ENCODE measurements around the gene CXCL12.

Gene CXCL12

GRCh38 chr10:44385026-44385695 is at the start of gene CXCL12:
CXCL12 (minus strand) TSS chr10:44385097; CDS start chr10:44385005, 92 bp downstream.
- DNase-seq (ENCODE audit: low spot score) = no peak

DNA sequence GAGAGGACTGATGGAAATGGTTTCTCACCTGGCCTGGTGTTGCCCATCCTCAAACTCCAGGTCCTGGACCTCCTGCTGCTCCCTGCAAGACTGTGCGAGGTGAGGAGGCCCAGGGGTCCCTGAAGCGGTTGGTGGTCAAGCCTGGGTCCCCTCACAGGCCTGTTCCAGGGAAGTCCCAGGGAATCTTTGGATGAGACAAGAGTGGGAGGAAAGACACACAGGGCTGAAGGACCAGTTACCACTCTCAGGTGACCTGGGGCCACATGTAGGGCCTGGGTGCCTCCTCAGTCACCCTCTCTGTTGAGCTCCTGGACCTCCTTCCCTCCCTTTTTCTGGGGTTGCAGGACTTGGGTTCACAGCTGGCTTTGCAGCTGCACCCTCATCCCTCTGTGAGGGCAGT is 42.6 kb upstream of the CXCL12 start:
- no peak for DNase-seq (ENCODE audit: low spot score)

DNA sequence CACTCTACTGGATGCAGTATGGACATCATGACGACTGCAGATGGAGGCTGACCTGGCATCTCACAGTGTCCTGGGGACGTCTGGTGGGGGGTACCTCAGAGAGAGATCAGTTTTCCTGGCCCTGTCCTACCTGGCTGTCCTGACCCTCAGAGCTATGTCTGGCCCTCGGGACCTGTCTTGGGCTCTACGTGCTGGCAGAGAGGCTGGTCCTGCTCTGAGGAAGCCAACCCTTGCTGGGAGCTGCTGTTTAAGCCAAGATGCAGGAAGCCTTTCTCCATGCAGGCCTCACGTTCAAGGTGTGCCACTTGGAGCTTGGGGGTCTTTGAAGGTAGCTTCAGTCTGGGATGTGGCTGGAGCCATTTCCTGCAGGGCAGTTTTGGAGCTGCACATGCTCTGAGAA is 42.1 kb upstream of the CXCL12 start:
- no peak for DNase-seq (ENCODE audit: low spot score)

DNA sequence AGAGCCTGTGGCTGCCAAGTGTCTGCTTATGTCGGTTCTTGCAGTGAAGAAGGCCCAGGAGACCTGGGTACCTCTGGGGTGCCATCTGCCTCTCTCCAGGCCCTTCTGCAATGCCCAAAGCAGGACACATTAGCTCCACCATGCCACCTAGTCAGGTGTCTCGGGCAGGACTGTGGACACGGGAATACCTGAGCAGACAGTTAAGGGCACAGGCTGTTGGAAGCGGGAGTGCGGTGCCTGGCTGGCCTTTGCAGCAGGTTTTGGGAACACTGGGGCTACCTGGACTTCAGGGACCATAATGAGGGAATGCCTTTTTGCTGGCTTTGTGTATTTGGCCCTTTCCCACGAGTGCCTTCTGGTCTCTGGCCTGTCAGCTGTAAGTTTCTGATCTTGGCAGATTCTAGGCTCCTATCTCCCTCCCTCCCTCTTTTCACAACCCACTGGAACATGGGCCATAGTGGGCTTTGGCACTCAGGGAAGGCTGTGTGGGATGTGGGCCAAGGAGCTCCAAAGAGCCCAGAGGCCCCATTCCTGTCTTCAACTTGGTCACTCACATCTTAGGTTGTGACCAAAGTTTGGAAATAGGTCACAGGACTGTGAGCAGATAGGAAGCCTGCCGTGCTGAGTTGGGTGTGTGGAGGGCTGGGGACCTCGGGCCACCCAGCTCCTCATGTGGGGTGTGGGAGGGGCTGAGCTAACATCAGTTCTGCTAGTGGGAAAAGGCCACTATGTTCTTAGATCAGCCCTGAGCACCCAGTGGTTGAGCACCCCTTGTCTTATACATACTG is 41.5 kb upstream of the CXCL12 start:
- DNase-seq (ENCODE audit: low spot score) = no peak

DNA sequence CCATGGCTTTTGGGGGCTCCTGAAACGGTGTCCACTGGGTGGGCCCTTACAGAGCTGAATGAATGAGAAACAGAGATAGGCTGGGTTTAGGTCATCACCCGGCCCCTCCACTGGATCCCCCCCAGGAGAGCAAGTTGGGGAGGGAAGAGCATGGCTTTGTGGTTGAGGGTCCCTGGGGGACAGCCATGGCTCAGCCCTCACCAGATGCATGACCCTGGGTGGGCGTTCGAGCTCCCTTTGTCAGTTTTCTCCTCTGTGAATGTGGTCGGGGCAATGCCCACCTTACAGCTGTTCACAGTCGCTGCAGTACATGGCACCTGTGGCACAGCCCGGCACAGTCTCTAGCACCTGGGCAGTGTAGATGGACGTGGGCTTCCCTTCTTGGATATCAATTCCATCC is 40.6 kb upstream of the CXCL12 start:
- no peak for DNase-seq (ENCODE audit: low spot score)

DNA sequence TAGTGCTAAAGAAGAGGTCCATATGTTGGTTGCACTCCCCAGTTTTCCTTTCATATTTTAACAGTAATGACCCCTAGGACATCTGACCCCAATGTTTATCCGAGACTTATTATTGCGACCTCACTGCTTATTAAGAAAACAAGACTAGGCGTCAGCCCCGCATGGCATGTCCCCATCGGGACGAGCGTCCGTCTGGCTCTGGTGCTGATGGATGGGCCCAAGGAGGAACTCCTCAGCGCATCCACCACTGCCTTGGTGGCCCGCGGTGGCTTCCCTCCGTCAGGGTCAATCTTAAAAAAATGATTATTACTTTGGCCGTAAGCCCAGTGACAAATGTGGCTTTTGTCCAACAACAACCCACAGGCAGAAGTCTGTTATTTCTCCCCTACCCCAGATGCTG is 40.1 kb upstream of the CXCL12 start:
- DNase-seq (ENCODE audit: low spot score) = no peak

- DNase-seq (ENCODE audit: low spot score) = no peak
Measured at GRCh38 chr10:44424298-44424697, 39.4 kb upstream of the CXCL12 start.

GRCh38 chr10:44422570-44423101 is 37.7 kb upstream of the CXCL12 start:
- DNase-seq (ENCODE audit: low spot score) = no peak

- no peak for DNase-seq (ENCODE audit: low spot score)
Measured at GRCh38 chr10:44422153-44422552, 37.3 kb upstream of the CXCL12 start.

GRCh38 chr10:44419790-44420549 is 35.1 kb upstream of the CXCL12 start:
- DNase-seq (ENCODE audit: low spot score) = no peak

DNA sequence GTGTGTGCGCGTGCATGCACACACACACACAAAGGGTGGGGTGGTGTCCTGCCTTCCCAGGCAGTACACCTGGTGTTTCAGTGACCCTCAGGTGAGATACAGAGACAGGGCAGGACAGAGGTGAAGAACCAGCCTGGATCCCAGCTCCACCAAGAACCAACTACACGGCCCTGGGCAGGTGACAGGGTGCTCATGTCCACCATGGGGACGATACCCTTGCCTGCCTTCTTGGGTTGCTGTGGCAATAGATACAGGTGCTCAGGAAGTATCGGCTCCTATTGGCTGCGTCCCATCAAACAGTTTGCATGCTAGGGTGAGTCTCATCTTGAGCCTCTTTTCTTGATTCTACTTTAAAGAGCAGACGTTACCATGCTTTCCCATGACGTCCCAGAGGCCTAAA is 33.7 kb upstream of the CXCL12 start:
- no peak for DNase-seq (ENCODE audit: low spot score)

DNA sequence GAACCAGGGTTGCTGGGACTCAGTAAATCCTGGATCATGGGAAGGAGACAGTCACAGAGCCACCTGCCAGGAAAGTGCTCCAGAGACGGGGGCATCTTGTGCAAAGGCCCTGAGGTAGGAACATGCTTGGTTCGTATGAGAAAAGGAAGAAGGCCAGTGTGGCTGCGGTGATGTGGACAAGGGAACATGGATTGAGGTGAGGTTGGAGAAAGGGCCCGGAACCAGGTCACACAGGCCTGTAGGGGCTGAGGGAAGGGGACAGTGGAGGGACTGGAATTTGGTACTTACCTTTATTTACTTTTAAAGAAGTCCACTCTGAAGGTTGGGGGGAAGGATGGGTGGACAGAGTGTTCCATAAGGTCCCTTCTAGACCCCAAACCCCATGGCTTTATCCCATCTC is 32.9 kb upstream of the CXCL12 start:
- no peak for DNase-seq (ENCODE audit: low spot score)

- no peak for DNase-seq (ENCODE audit: low spot score)
Measured at GRCh38 chr10:44416936-44417335, 32.0 kb upstream of the CXCL12 start.

DNA sequence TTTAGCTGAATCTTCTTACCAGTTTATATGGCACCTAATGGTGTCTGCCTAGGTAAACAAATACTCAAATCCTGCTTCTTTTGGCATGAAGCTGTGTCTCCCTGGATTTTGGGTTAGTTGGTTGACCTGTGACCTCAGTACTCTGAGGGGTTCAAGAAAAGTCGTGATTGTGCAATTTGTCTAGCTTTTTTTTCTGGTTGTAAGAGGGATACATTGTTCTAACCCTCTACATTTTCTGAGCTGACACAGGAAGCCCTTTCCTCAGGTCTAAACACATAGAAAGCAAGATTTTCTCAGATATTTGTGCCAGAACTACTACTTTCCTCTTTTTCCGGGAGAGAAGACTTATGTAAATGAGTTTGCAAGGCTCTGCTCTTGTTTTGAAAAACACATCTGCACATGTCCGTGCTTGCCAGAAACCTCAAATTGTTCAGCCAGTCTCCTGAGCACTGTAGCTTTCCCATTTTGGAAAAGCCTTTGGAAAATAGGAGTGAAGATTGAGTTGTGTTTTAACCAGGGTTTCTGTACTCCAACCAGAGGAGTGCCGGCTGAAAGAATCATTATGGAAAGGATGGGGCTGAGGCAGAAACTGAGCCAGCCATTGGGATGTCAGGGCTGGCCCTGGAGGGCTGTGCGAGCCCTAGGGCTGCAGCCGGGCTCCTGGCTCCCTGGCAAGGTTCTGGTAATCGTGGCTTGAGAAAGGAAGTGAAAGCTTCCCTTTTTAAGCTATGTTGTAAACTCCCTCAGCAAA is 31.3 kb upstream of the CXCL12 start:
- no peak for DNase-seq (ENCODE audit: low spot score)

DNA sequence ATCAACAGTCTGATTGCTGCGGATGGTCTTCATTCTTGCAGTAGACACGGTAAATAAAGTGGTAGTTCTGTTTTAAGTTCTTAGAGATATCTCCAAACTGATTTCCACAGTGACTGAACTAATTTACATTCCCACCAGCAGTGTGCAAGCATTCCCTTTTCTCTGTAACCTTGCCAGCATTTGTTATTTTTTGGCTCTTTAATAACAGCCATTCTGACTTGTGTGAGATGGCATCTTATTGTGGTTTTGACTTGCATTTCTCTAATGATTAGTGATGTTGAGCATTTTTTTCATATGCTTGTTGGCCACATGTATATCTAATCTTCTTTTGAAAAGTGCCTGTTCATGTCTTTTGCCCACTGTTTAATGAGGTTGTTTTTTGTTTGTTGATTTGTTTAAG is 30.2 kb upstream of the CXCL12 start:
- DNase-seq (ENCODE audit: low spot score) = no peak

DNA sequence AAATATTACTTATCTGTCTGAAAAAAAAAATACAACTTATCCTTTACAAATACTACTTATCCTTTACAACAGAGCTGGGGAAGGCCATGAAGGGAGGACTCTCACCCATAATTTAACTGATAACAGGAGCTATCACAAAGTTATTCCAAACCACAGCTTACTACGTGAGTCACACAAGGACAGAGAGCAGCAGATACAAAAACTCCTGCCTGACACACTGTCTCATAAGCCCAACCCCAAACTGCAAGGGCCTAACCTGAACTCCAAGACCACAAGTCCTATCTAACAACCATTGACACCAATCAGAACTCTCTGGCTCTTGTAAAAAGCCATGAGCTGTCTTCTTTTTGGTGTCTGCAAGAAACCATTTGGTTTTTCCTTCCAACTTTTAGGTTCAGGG is 28.5 kb upstream of the CXCL12 start:
- DNase-seq (ENCODE audit: low spot score) = no peak

DNA sequence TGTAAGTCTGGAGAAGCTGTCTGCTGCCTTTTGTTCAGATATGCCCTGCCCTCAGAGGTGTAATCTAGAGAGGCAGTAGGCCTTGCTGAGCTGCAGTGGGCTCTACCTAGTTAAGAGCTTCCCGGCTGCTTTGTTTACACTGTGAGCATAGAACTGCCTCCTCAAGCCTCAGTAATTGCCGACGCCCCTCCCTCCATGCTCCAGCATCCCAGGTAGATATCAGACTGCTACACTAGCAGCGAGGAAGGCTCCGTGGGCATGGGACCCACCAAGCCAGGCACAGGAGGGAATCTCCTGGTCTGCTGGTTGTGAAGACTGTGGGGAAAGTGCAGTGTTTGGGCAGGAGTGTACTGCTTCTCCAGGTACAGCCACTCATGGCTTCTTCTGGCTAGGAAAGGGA is 26.4 kb upstream of the CXCL12 start:
- DNase-seq (ENCODE audit: low spot score) = no peak

DNA sequence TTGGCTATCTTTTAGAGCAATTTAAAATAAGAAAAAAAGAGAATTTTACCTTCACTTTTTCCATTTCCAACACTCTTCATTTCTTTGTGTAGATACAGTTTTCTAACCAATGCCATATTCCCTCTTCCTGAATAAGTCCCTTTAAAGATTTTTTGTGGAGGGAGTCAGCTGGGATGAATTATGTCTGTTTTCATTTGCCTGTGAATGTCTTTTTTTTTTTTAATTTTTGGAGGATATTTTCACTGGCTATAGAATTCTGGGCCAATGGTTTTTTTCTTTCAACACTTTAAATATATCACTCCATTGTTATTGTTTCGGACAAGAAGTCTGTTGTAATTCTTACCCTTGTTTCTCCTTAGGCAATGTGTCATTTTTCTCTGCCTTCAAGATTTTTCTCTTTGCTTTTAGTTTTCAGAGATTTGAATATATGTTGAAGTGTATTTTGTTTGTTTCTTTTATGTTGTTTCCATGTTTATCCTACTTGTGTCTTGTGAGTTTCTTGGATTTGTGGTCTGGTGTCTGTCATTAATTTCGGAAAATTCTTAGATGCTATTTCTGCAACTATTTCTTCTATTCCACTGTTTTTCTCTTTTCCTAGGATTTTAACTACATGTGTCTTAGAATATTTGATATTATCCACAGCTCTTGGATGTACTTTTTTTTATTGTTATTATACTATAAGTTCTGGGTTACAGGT is 20.0 kb upstream of the CXCL12 start:
- no peak for DNase-seq (ENCODE audit: low spot score)

GRCh38 chr10:44402465-44403195 is 17.7 kb upstream of the CXCL12 start:
- DNase-seq (ENCODE audit: low spot score) = no peak

DNA sequence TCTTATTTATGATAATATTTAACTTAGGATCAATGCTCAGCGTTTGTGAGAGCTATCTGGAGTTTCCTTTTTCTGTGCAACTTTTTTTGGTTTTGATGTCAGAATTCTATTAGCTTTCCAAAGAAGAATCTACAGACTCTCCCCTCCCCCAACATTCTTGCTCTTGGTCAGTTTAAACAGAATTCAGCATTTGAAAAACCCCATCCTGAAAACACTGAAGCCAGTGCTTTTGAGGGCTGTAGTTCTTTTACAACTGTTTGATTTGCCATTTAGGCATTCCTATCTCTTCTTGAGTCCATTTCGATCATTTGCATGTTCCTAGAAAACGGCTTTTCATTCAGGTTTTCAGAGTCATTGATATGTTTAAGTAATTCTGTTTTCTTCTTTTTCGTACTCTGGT is 15.6 kb upstream of the CXCL12 start:
- DNase-seq (ENCODE audit: low spot score) = no peak
